Neural cell (in vitro differentiated cells): ENCODE data around the gene SEC61G. TPM values are rescaled to one million over a fixed set of nuclear protein-coding genes. Genes with fewer than 3 reads are reported as not detected.

ENCODE experiments used
- H2AFZ ChIP-seq: fragments of 200-600, 300-800 bp; sonication (generic), shearing (Covaris generic); 2 replicates; pipeline ENCODE4 v1.6.0; 2014; ENCODE audit warnings: low read depth, mild to moderate bottlenecking, antibody characterized with exemption, low read length, moderate library complexity
- H3F3A ChIP-seq: fragments of 200-600 bp; shearing (Covaris generic); 2 replicates; pipeline ENCODE4 v1.6.1; 2016; ENCODE audit warnings: mild to moderate bottlenecking, moderate library complexity, mixed read lengths, antibody characterized with exemption, low read length; ENCODE audit not compliant: insufficient read depth, poor library complexity, severe bottlenecking
- H3K27ac ChIP-seq: fragments of 200-600, 300-800 bp; sonication (generic), shearing (Covaris generic); 2 replicates; pipeline ENCODE4 v1.5.1; 2014; ENCODE audit warnings: mild to moderate bottlenecking, low read length, moderate library complexity
- H3K27me3 ChIP-seq: fragments of 300-800, 200-600 bp; sonication (generic), shearing (Covaris generic); 2 replicates; pipeline ENCODE4 v1.6.0; 2014; ENCODE audit warnings: mild to moderate bottlenecking, low read depth, low read length, moderate library complexity; ENCODE audit not compliant: insufficient read depth
- H3K36me3 ChIP-seq: fragments of 300-800, 200-600 bp; sonication (generic), shearing (Covaris generic); 2 replicates; pipeline ENCODE4 v1.5.1; 2014; ENCODE audit warnings: mild to moderate bottlenecking, antibody characterized with exemption, low read length, moderate library complexity; ENCODE audit not compliant: insufficient read depth
- H3K4me2 ChIP-seq: fragments of 300-800, 200-600 bp; sonication (generic), shearing (Covaris generic); 2 replicates; pipeline ENCODE4 v1.6.0; 2014; ENCODE audit warnings: mild to moderate bottlenecking, low read length
- H3K4me3 ChIP-seq: fragments of 300-800, 200-600 bp; sonication (generic), shearing (Covaris generic); 2 replicates; pipeline ENCODE4 v1.5.1; 2014; ENCODE audit warnings: mild to moderate bottlenecking, low read length, moderate library complexity
- H3K79me2 ChIP-seq: fragments of 200-600 bp; shearing (Covaris generic); replicated peaks from 2 replicates; pipeline ENCODE4 v1.6.0; 2014; ENCODE audit warnings: mild to moderate bottlenecking, low read length, moderate library complexity; ENCODE audit not compliant: insufficient read depth
- H3K9ac ChIP-seq: fragments of 300-800, 200-600 bp; sonication (generic), shearing (Covaris generic); 2 replicates; pipeline ENCODE4 v1.6.1; 2016; ENCODE audit warnings: mild to moderate bottlenecking, low read length, mixed read lengths
- H3K9me2 ChIP-seq: fragments of 200-600 bp; shearing (Covaris generic); 2 replicates; pipeline ENCODE4 v1.6.1; 2016; ENCODE audit warnings: mild to moderate bottlenecking, low read length, mixed read lengths; ENCODE audit not compliant: insufficient read depth
- H3K9me3 ChIP-seq: fragments of 200-600, 300-800 bp; sonication (generic), shearing (Covaris generic); 2 replicates; pipeline ENCODE4 v1.6.1; 2016; ENCODE audit warnings: mild to moderate bottlenecking, mixed run types, low read length, moderate library complexity, mixed read lengths
- H4K20me1 ChIP-seq: fragments of 200-600 bp; shearing (Covaris generic); 2 replicates; pipeline ENCODE4 v1.6.1; 2016; ENCODE audit warnings: mild to moderate bottlenecking, mixed run types; ENCODE audit not compliant: insufficient read depth
- EP300 ChIP-seq: fragments of 450-650 bp; conservative IDR thresholded peaks from 2 replicates; pipeline ENCODE4 v1.6.1; 2014; ENCODE audit warnings: antibody characterized with exemption, mild to moderate bottlenecking, moderate library complexity; ENCODE audit not compliant: poor library complexity, severe bottlenecking
- EZH2 ChIP-seq: fragments of 200-600, 300-800 bp; shearing (Covaris generic), sonication (generic); IDR thresholded peaks from 2 replicates; pipeline ENCODE4 v1.6.1; 2014; ENCODE audit warnings: antibody characterized with exemption, low read length, borderline replicate concordance, mild to moderate bottlenecking; ENCODE audit not compliant: insufficient read depth, poor library complexity, severe bottlenecking
- MXI1 ChIP-seq: fragments of 450-650 bp; conservative IDR thresholded peaks from 2 replicates; pipeline ENCODE4 v1.6.1; 2014; ENCODE audit warnings: antibody characterized with exemption, mild to moderate bottlenecking; ENCODE audit not compliant: poor library complexity, severe bottlenecking
- POLR2AphosphoS5 ChIP-seq: IDR thresholded peaks from 2 replicates; pipeline ENCODE4 v1.6.1; 2012
- RAD21 ChIP-seq: fragments of 450-650 bp; conservative IDR thresholded peaks from 2 replicates; pipeline ENCODE4 v1.6.1; 2014; ENCODE audit warnings: antibody characterized with exemption, mild to moderate bottlenecking, moderate library complexity
- SMC3 ChIP-seq: fragments of 450-650 bp; conservative IDR thresholded peaks from 2 replicates; pipeline ENCODE4 v1.6.1; 2014; ENCODE audit warnings: antibody characterized with exemption, mild to moderate bottlenecking, moderate library complexity; ENCODE audit not compliant: poor library complexity
- TAF1 ChIP-seq: IDR thresholded peaks from 2 replicates; pipeline ENCODE4 v1.6.1; 2012; ENCODE audit warnings: low read depth
- polyA plus RNA-seq: library from polyadenylated mRNA; depleted of rRNA; stranded (reverse); fragments of >200 nt; gene quantifications from 2 replicates; pipeline ENCODE4 v1.2.3, GENCODE V29; 2014
- TF ChIP-seq, protein P1 (sequence below): IDR thresholded peaks from 2 replicates; pipeline ENCODE4 v1.6.1; 2012; ENCODE audit warnings: borderline replicate concordance
- TF ChIP-seq, protein P2 (sequence below): fragments of 450-650 bp; IDR thresholded peaks from 2 replicates; pipeline ENCODE4 v1.5.1; 2014; ENCODE audit warnings: antibody characterized with exemption, mild to moderate bottlenecking, moderate library complexity; ENCODE audit not compliant: poor library complexity, severe bottlenecking

SEC61G gene
- polyA plus RNA-seq, 1 donor from 2014 or later: 2,117 TPM

DNA sequence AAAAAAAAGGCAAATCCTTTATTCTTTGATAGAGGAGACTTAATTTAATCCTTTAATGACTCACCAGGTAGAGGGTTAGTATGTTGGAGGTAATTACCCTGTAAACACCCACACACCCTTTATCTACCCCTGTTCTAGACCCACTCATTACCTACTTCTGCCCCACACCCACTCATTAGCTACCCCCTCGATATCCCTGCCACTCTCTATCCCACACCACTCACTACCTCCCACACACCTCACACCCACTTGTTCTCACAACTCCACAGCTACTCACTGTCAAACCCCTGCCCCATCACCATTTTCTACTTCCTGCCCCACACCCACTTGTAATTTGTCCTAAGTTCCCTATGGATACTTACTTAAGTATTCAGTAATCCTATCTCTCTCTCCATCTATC, 49.7 kb downstream of the SEC61G start:
- no peaks in the 10 kb centered on the region for H4K20me1 ChIP-seq
- H3K79me2 ChIP-seq: no peaks in the 10 kb centered on the region
- no peak overlapping the region for H3K9ac ChIP-seq
- no peak overlapping the region for H3K27ac ChIP-seq
- TF ChIP-seq EP300 (no peak), POLR2AphosphoS5 (no peak), SMC3 (no peak), RAD21 (no peak), MXI1 (no peak), TAF1 (no peak), EZH2 (no peak)
- TF ChIP-seq, protein P1, sequence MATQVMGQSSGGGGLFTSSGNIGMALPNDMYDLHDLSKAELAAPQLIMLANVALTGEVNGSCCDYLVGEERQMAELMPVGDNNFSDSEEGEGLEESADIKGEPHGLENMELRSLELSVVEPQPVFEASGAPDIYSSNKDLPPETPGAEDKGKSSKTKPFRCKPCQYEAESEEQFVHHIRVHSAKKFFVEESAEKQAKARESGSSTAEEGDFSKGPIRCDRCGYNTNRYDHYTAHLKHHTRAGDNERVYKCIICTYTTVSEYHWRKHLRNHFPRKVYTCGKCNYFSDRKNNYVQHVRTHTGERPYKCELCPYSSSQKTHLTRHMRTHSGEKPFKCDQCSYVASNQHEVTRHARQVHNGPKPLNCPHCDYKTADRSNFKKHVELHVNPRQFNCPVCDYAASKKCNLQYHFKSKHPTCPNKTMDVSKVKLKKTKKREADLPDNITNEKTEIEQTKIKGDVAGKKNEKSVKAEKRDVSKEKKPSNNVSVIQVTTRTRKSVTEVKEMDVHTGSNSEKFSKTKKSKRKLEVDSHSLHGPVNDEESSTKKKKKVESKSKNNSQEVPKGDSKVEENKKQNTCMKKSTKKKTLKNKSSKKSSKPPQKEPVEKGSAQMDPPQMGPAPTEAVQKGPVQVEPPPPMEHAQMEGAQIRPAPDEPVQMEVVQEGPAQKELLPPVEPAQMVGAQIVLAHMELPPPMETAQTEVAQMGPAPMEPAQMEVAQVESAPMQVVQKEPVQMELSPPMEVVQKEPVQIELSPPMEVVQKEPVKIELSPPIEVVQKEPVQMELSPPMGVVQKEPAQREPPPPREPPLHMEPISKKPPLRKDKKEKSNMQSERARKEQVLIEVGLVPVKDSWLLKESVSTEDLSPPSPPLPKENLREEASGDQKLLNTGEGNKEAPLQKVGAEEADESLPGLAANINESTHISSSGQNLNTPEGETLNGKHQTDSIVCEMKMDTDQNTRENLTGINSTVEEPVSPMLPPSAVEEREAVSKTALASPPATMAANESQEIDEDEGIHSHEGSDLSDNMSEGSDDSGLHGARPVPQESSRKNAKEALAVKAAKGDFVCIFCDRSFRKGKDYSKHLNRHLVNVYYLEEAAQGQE: no peak
- TF ChIP-seq, protein P2, sequence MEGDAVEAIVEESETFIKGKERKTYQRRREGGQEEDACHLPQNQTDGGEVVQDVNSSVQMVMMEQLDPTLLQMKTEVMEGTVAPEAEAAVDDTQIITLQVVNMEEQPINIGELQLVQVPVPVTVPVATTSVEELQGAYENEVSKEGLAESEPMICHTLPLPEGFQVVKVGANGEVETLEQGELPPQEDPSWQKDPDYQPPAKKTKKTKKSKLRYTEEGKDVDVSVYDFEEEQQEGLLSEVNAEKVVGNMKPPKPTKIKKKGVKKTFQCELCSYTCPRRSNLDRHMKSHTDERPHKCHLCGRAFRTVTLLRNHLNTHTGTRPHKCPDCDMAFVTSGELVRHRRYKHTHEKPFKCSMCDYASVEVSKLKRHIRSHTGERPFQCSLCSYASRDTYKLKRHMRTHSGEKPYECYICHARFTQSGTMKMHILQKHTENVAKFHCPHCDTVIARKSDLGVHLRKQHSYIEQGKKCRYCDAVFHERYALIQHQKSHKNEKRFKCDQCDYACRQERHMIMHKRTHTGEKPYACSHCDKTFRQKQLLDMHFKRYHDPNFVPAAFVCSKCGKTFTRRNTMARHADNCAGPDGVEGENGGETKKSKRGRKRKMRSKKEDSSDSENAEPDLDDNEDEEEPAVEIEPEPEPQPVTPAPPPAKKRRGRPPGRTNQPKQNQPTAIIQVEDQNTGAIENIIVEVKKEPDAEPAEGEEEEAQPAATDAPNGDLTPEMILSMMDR: no peak
- no peak overlapping the region for H3K4me3 ChIP-seq
- no peaks in the 10 kb centered on the region for H3K36me3 ChIP-seq
- H3K9me2 ChIP-seq: no peaks in the 10 kb centered on the region
- no peaks in the 10 kb centered on the region for H3K27me3 ChIP-seq
- no peak overlapping the region for H2AFZ ChIP-seq
- no peak overlapping the region for H3K4me2 ChIP-seq
- peaks cover 10% of the 10 kb centered on the region for H3K9me3 ChIP-seq
- H3F3A ChIP-seq: no peaks in the 10 kb centered on the region

DNA sequence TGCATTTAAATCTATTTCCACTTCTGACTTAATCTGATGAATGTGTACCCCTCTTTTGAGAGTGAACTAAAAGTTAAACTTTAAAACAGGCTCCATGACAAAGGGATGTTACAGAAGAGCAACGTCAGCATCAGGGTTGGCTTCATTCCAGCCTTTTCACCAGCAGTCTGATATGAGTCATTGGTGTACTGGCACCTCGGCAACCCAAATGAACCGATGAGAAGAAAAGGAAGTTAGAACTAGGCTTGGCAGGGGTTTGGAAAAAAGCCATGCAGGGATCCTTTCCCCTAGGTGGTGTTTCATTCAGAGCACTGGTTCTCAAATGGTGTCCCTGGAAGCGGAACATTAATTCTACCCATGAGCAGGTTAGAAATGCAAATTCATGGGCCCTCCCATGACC, 53.6 kb downstream of the SEC61G start:
- no peak overlapping the region for H2AFZ ChIP-seq
- no peak overlapping the region for H3K27ac ChIP-seq
- H3F3A ChIP-seq: no peaks in the 10 kb centered on the region
- H3K9me3 ChIP-seq: peaks cover 10% of the 10 kb centered on the region
- H3K4me2 ChIP-seq: no peak overlapping the region
- no peaks in the 10 kb centered on the region for H3K27me3 ChIP-seq
- no peak overlapping the region for H3K9ac ChIP-seq
- TF ChIP-seq MXI1: no peak
- TF ChIP-seq TAF1: no peak
- no peak for TF ChIP-seq EP300
- no peak for TF ChIP-seq POLR2AphosphoS5
- TF ChIP-seq, protein P1: no peak
- no peak for TF ChIP-seq EZH2
- TF ChIP-seq RAD21: no peak
- TF ChIP-seq, protein P2: no peak
- TF ChIP-seq SMC3: no peak
- no peaks in the 10 kb centered on the region for H3K36me3 ChIP-seq
- no peaks in the 10 kb centered on the region for H4K20me1 ChIP-seq
- no peak overlapping the region for H3K4me3 ChIP-seq
- no peaks in the 10 kb centered on the region for H3K9me2 ChIP-seq
- H3K79me2 ChIP-seq: no peaks in the 10 kb centered on the region
